Glutamatergic neuron (in vitro differentiated cells): ENCODE measurements around the gene FOXN1. TPM values are rescaled to one million over a fixed set of nuclear protein-coding genes. Genes with fewer than 3 reads are reported as not detected.

Experiments used
- DNase-seq: peaks from one replicate; pipeline ENCODE4 v3.0.0; 2022
- H3K27ac Mint-ChIP-seq: one replicate; pipeline ENCODE4 v1.8.0; 2020; ENCODE audit warnings: mild to moderate bottlenecking, mixed read lengths, inconsistent platforms; ENCODE audit not compliant: unreplicated experiment
- H3K27me3 Mint-ChIP-seq: one replicate; pipeline ENCODE4 v1.8.0; 2020; ENCODE audit warnings: mild to moderate bottlenecking, moderate library complexity, mixed read lengths, inconsistent platforms; ENCODE audit not compliant: unreplicated experiment
- H3K36me3 Mint-ChIP-seq: one replicate; pipeline ENCODE4 v1.8.0; 2020; ENCODE audit warnings: mild to moderate bottlenecking, mixed read lengths, inconsistent platforms; ENCODE audit not compliant: unreplicated experiment
- H3K4me1 Mint-ChIP-seq: one replicate; pipeline ENCODE4 v1.8.0; 2020; ENCODE audit warnings: mild to moderate bottlenecking, low read depth, mixed read lengths, inconsistent platforms; ENCODE audit not compliant: unreplicated experiment
- H3K4me3 Mint-ChIP-seq: one replicate; pipeline ENCODE4 v1.8.0; 2020; ENCODE audit warnings: mild to moderate bottlenecking, mixed read lengths, inconsistent platforms; ENCODE audit not compliant: unreplicated experiment
- H3K9me3 Mint-ChIP-seq: one replicate; pipeline ENCODE4 v1.8.0; 2020; ENCODE audit warnings: mild to moderate bottlenecking, moderate library complexity, mixed read lengths, inconsistent platforms; ENCODE audit not compliant: unreplicated experiment
- CTCF ChIP-seq: fragments of 200-600 bp; sonication (generic); IDR thresholded peaks from one replicate; pipeline ENCODE4 v1.5.0; 2021; ENCODE audit not compliant: partially characterized antibody, unreplicated experiment
- total RNA-seq: library from RNA; stranded (reverse); fragmentation: NEBNext Ultra II Directional; extraction: Animal tissue kit (Norgen Biotek cat#: 25700); gene quantifications from one replicate; pipeline ENCODE4 v1.2.1, GENCODE V29; 2021; ENCODE audit not compliant: unreplicated experiment

The FOXN1 gene
- total RNA-seq, 1 donor from 2014 or later: not detected

- Mint-ChIP-seq H3K4me3 (no peak overlapping the region), H3K9me3 (peaks cover 2% of the 10 kb centered on the region), H3K36me3 (no peaks in the 10 kb centered on the region), H3K27ac (no peak overlapping the region), H3K27me3 (peaks cover 3% of the 10 kb centered on the region), H3K4me1 (peaks cover 7% of the 10 kb centered on the region)
- TF ChIP-seq CTCF: no peak
- no peak for DNase-seq
Observed at GRCh38 chr17:28470266-28470913, 35.8 kb upstream of the FOXN1 start.

GRCh38 chr17:28470914-28471366 is 35.2 kb upstream of the FOXN1 start:
- H3K36me3 Mint-ChIP-seq: no peaks in the 10 kb centered on the region
- TF ChIP-seq CTCF: no peak
- DNase-seq: no peak
- H3K4me3 Mint-ChIP-seq: no peak overlapping the region
- H3K9me3 Mint-ChIP-seq: peaks cover 2% of the 10 kb centered on the region
- H3K27ac Mint-ChIP-seq: no peak overlapping the region
- H3K4me1 Mint-ChIP-seq: peaks cover 4% of the 10 kb centered on the region
- H3K27me3 Mint-ChIP-seq: peaks cover 3% of the 10 kb centered on the region

GRCh38 chr17:28471531-28472342 is 34.4 kb upstream of the FOXN1 start:
- Mint-ChIP-seq H3K4me3 (peak overlapping the region; percentile 30), H3K27ac (no peak overlapping the region), H3K9me3 (peaks cover 2% of the 10 kb centered on the region), H3K36me3 (no peaks in the 10 kb centered on the region), H3K4me1 (peaks cover 4% of the 10 kb centered on the region), H3K27me3 (peaks cover 5% of the 10 kb centered on the region)
- no peak for TF ChIP-seq CTCF
- no peak for DNase-seq

GRCh38 chr17:28472871-28473497 is 33.2 kb upstream of the FOXN1 start:
- peaks cover 6% of the 10 kb centered on the region for H3K27me3 Mint-ChIP-seq
- no peak overlapping the region for H3K27ac Mint-ChIP-seq
- no peak for DNase-seq
- TF ChIP-seq CTCF: no peak
- no peak overlapping the region for H3K4me3 Mint-ChIP-seq
- H3K36me3 Mint-ChIP-seq: no peaks in the 10 kb centered on the region
- H3K4me1 Mint-ChIP-seq: peaks cover 4% of the 10 kb centered on the region
- H3K9me3 Mint-ChIP-seq: peaks cover 2% of the 10 kb centered on the region
